ENCODE measurements around the gene AP3M1.
"Not testable (repeated sequence)": the region's sequence is repeated elsewhere in the genome, so short reads cannot be mapped to it uniquely, and the experiment has no call there.

Gene AP3M1

GRCh38 chr10:74163319-74164068 lies 12.9 kb upstream of the AP3M1 start:
- no peak for DNase-seq (ENCODE audit: low read depth in 3 of 3)

GRCh38 chr10:74160013-74160412 lies 9.4 kb upstream of the AP3M1 start:
- DNase-seq (ENCODE audit: low read depth in 3 of 3) = no peak

GRCh38 chr10:74156919-74157289 lies 6.3 kb upstream of the AP3M1 start:
- no peak for DNase-seq (ENCODE audit: low read depth in 3 of 3)

GRCh38 chr10:74153676-74154075 lies 3.0 kb upstream of the AP3M1 start:
- DNase-seq (ENCODE audit: low read depth in 3 of 3) = no peak

GRCh38 chr10:74153123-74153522 lies 2.5 kb upstream of the AP3M1 start:
- DNase-seq (ENCODE audit: low read depth in 3 of 3) = no peak

GRCh38 chr10:74151879-74152722 lies 1.5 kb upstream of the AP3M1 start:
- DNase-seq (ENCODE audit: low read depth in 3 of 3) = no peak

GRCh38 chr10:74150990-74151878 lies 606 bp upstream of the AP3M1 start, which contains the start of gene ADK:
ADK (plus strand) TSS chr10:74151221; CDS start chr10:74151279, 58 bp downstream.
- DNase-seq (ENCODE audit: low read depth in 3 of 3) = peak; percentile 100

- not testable (repeated sequence) for DNase-seq (ENCODE audit: low read depth in 3 of 3)
Measured at GRCh38 chr10:74146980-74147379, 3.6 kb downstream of the AP3M1 start.

- no peak for DNase-seq (ENCODE audit: low read depth in 3 of 3)
Measured at GRCh38 chr10:74145133-74145532, 5.5 kb downstream of the AP3M1 start.

GRCh38 chr10:74140553-74140952 lies 10.1 kb downstream of the AP3M1 start:
- no peak for DNase-seq (ENCODE audit: low read depth in 3 of 3)

GRCh38 chr10:74139981-74140380 lies 10.6 kb downstream of the AP3M1 start:
- no peak for DNase-seq (ENCODE audit: low read depth in 3 of 3)

GRCh38 chr10:74138596-74138995 lies 12.0 kb downstream of the AP3M1 start:
- not testable (repeated sequence) for DNase-seq (ENCODE audit: low read depth in 3 of 3)

- DNase-seq (ENCODE audit: low read depth in 3 of 3) = no peak
Measured at GRCh38 chr10:74137992-74138391, 12.6 kb downstream of the AP3M1 start.

GRCh38 chr10:74135452-74135851 lies 15.2 kb downstream of the AP3M1 start:
- DNase-seq (ENCODE audit: low read depth in 3 of 3) = no peak

GRCh38 chr10:74133923-74134820 lies 16.5 kb downstream of the AP3M1 start:
- no peak for DNase-seq (ENCODE audit: low read depth in 3 of 3)

- no peak for DNase-seq (ENCODE audit: low read depth in 3 of 3)
Measured at GRCh38 chr10:74123081-74123480, 27.5 kb downstream of the AP3M1 start.

GRCh38 chr10:74122060-74122459 lies 28.6 kb downstream of the AP3M1 start:
- no peak for DNase-seq (ENCODE audit: low read depth in 3 of 3)

GRCh38 chr10:74121368-74121767 lies 29.3 kb downstream of the AP3M1 start:
- DNase-seq (ENCODE audit: low read depth in 3 of 3) = no peak

GRCh38 chr10:74120911-74121310 lies 29.7 kb downstream of the AP3M1 start:
- no peak for DNase-seq (ENCODE audit: low read depth in 3 of 3)

GRCh38 chr10:74118804-74119203 lies 31.8 kb downstream of the AP3M1 start:
- DNase-seq (ENCODE audit: low read depth in 3 of 3) = no peak

GRCh38 chr10:74117738-74118137 lies 32.9 kb downstream of the AP3M1 start:
- DNase-seq (ENCODE audit: low read depth in 3 of 3) = no peak
